ENCODE measurements around the gene PLA2G4F. TPM values are rescaled to one million over a fixed set of nuclear protein-coding genes. Genes with fewer than 3 reads are reported as not detected.
A peak's percentile ranks its signal among the peaks of the same experiment; 100 is the strongest.

Gene PLA2G4F
- total RNA-seq, 1 donor from 2014 or later, result not detected

DNA sequence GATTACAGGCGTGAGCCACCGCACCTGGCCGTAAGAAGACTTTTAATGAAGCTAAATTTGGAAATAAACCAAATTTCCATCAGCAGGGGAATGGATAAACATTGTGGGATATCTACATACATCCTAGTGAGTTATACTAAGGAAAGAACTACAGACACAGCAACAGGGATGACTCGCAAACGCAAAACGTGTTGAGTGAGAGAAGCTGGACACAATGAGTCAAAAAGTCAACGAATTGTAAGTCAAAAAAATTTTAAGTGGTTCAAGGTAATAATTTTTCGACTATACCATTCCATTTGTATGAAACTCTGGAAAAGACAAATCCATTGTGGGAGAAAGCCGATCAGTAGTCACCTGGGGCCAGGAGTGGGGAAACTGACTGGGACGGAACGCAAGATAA, 19.9 kb downstream of the PLA2G4F start:
- DNase-seq (no peak), ATAC-seq (ENCODE audit: low read depth) (no peak)
- intact Hi-C loops (cut with micrococcal nuclease), result no loop called here
- Mint-ChIP-seq H3K27ac (no peak overlapping the region), H3K27me3 (peaks cover 3% of the 10 kb centered on the region), H3K4me3 (no peak overlapping the region), H3K9me3 (no peaks in the 10 kb centered on the region), H3K4me1 (no peaks in the 10 kb centered on the region), H3K36me3 (ENCODE audit: low read depth) (no peaks in the 10 kb centered on the region)
- CTCF ChIA-PET, result interaction anchor here (0.6 to 1.5 kb wide), 2 partner anchors 19 to 980 kb away, joined by 3 to 5 read pairs; no protein-coding TSS in a partner anchor
- POLR2A ChIA-PET, result no interaction called here
- TF ChIP-seq, protein P1, sequence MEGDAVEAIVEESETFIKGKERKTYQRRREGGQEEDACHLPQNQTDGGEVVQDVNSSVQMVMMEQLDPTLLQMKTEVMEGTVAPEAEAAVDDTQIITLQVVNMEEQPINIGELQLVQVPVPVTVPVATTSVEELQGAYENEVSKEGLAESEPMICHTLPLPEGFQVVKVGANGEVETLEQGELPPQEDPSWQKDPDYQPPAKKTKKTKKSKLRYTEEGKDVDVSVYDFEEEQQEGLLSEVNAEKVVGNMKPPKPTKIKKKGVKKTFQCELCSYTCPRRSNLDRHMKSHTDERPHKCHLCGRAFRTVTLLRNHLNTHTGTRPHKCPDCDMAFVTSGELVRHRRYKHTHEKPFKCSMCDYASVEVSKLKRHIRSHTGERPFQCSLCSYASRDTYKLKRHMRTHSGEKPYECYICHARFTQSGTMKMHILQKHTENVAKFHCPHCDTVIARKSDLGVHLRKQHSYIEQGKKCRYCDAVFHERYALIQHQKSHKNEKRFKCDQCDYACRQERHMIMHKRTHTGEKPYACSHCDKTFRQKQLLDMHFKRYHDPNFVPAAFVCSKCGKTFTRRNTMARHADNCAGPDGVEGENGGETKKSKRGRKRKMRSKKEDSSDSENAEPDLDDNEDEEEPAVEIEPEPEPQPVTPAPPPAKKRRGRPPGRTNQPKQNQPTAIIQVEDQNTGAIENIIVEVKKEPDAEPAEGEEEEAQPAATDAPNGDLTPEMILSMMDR (IDR thresholded peaks at IDR 0.05), result no peak

DNA sequence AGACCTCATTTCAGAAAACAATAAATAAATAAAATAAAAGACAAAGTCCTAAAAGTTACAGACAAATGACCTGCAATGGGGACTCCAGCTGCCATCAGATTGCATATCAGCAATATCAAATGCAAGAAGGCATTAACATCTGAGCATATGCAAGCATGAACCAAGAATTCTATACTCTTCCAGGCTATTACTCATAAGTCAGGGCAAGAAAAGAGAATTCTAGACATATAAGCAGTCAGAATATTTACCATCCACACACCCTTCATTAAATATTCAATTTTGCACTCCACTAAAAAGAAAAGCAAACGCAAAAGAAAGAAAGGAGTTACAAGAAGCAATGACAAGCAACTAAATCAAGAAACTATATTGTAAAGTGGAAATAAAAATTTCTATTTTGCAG, 21.1 kb downstream of the PLA2G4F start:
- ChIA-PET CTCF (interaction anchor here (0.7 to 1.5 kb wide), 3 partner anchors 18 to 145 kb away, joined by 3 to 5 read pairs (median 3); no protein-coding TSS in a partner anchor), POLR2A (no interaction called here)
- no peaks in the 10 kb centered on the region for H3K4me1 Mint-ChIP-seq
- no peak for DNase-seq
- H3K27ac Mint-ChIP-seq, result no peak overlapping the region
- no peak overlapping the region for H3K4me3 Mint-ChIP-seq
- no peaks in the 10 kb centered on the region for H3K36me3 Mint-ChIP-seq (ENCODE audit: low read depth)
- TF ChIP-seq, protein P1 (IDR thresholded peaks at IDR 0.05), result no peak
- no peak for ATAC-seq (ENCODE audit: low read depth)
- intact Hi-C loops (cut with micrococcal nuclease), result no loop called here
- no peaks in the 10 kb centered on the region for H3K9me3 Mint-ChIP-seq
- H3K27me3 Mint-ChIP-seq, result peaks cover 3% of the 10 kb centered on the region

DNA sequence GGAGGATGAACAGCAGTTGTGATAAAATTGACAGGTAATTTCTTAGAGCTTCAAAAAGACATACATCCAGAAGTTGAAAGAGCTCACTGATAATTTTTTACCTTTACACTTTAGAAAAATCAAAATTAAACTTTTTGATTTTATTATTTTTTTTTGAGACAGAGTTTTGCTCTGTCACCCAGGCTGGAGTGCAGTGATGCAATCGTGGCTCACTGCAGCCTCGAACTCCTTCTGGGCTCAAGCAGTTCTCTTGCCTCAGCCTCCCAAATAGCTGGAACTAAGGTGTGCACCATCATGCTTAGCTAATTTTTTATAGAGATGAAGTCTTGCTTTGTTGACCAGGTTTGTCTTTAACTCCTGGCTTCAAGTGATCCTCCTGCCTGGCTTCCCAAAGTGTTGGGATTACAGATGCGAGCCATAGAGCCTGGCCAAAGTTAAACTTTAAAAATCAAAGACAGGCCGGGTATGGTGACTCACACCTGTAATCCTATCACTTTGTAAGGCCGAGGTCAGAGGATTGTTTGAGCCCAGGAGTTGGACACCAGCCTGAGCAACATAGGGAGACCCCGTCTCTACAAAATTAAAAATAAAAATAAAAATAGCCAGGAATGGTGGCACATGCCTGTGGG, 21.7 kb downstream of the PLA2G4F start:
- intact Hi-C loops (cut with micrococcal nuclease), result no loop called here
- no peaks in the 10 kb centered on the region for H3K36me3 Mint-ChIP-seq (ENCODE audit: low read depth)
- peaks cover 5% of the 10 kb centered on the region for H3K27me3 Mint-ChIP-seq
- POLR2A ChIA-PET, result no interaction called here
- ATAC-seq (ENCODE audit: low read depth) (no peak), DNase-seq (no peak)
- no peak overlapping the region for H3K27ac Mint-ChIP-seq
- no peak overlapping the region for H3K4me3 Mint-ChIP-seq
- TF ChIP-seq, protein P1 (IDR thresholded peaks at IDR 0.05), result no peak
- no peaks in the 10 kb centered on the region for H3K4me1 Mint-ChIP-seq
- no peaks in the 10 kb centered on the region for H3K9me3 Mint-ChIP-seq
- CTCF ChIA-PET, result interaction anchor here (0.9 kb wide), 1 partner anchor 145 kb away, joined by 3 read pairs; no protein-coding TSS in a partner anchor

- Mint-ChIP-seq H3K4me3 (no peak overlapping the region), H3K9me3 (no peaks in the 10 kb centered on the region), H3K27ac (no peak overlapping the region), H3K36me3 (ENCODE audit: low read depth) (no peaks in the 10 kb centered on the region), H3K27me3 (peaks cover 10% of the 10 kb centered on the region), H3K4me1 (no peaks in the 10 kb centered on the region)
- ATAC-seq (ENCODE audit: low read depth), result peak; percentile 58
- TF ChIP-seq, protein P1 (IDR thresholded peaks at IDR 0.05), result no peak
- no peak for DNase-seq
- ChIA-PET POLR2A (no interaction called here), CTCF (interaction anchor here (1.5 kb wide), 1 partner anchor 145 kb away, joined by 4 read pairs; no protein-coding TSS in a partner anchor)
- intact Hi-C loops (cut with micrococcal nuclease), result no loop called here
These were observed 22.4 kb downstream of the PLA2G4F start for GRCh38 chr15:42133886-42134502.

DNA sequence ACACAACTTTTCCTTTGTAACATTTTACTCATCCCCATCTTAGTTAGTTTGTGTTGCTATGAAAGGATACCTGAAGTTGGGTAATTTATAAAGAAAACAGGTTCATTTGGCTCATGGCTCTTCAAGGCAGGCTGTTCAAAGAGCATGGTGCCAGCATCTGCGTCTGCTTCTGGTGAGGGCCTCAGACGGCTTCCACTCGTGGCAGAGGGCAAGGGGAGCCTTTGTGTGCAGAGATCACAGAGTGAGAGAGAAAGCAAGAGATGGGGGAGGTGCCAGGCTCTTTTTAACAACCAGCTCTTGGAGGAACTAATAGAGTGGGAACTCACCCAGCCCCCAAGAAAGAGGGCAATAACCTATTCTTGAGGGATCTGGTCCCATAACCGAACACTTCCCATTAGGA, 23.1 kb downstream of the PLA2G4F start:
- TF ChIP-seq, protein P1 (IDR thresholded peaks at IDR 0.05), result no peak
- Mint-ChIP-seq H3K4me3 (no peak overlapping the region), H3K9me3 (no peaks in the 10 kb centered on the region), H3K27me3 (peaks cover 10% of the 10 kb centered on the region), H3K4me1 (no peaks in the 10 kb centered on the region), H3K27ac (no peak overlapping the region), H3K36me3 (ENCODE audit: low read depth) (no peaks in the 10 kb centered on the region)
- DNase-seq (no peak), ATAC-seq (ENCODE audit: low read depth) (no peak)
- POLR2A ChIA-PET, result no interaction called here
- CTCF ChIA-PET, result interaction anchor here (1.5 kb wide), 1 partner anchor 144 kb away, joined by 4 read pairs; no protein-coding TSS in a partner anchor
- intact Hi-C loops (cut with micrococcal nuclease), result no loop called here

Data from activated B cell treated with CpG ODN at 0.5 μM for 24 hours (primary cell).